Measurements from ENCODE around the gene DHDH. TPM values are rescaled to one million over a fixed set of nuclear protein-coding genes. Genes with fewer than 3 reads are reported as not detected.
A peak's percentile ranks its signal among the peaks of the same experiment; 100 is the strongest.

Gene DHDH
- total RNA-seq, 1 experiment from 2014 or later: 3.3 TPM

GRCh38 chr19:48920949-48921348, 12.6 kb upstream of the DHDH start:
- Mint-ChIP-seq H3K4me3 (ENCODE audit: unreplicated experiment) (no peak overlapping the region), H3K9me3 (ENCODE audit: unreplicated experiment) (no peaks in the 10 kb centered on the region), H3K4me1 (ENCODE audit: low read depth, unreplicated experiment) (no peaks in the 10 kb centered on the region), H3K27ac (ENCODE audit: unreplicated experiment) (no peak overlapping the region), H3K36me3 (ENCODE audit: insufficient read depth, unreplicated experiment) (peaks cover 22% of the 10 kb centered on the region), H3K27me3 (ENCODE audit: insufficient read depth, unreplicated experiment) (no peaks in the 10 kb centered on the region)
- Histone ChIP-seq H3K4me3 (ENCODE audit: low read depth, low read length) (no peak overlapping the region), H3K9me3 (no peaks in the 10 kb centered on the region), H3K4me1 (no peaks in the 10 kb centered on the region), H3K27me3 (replicated peaks; ENCODE audit: control insufficient read depth, insufficient read depth, low read length) (no peaks in the 10 kb centered on the region), H3K36me3 (ENCODE audit: control insufficient read depth, insufficient read depth, low read length) (peaks cover 2% of the 10 kb centered on the region; the same call in 1 of the 2 replicates)
- ChIA-PET POLR2A (no interaction called here), CTCF (no interaction called here)
- no peak for DNase-seq
- intact Hi-C loops (cut with micrococcal nuclease; ENCODE audit: unreplicated experiment): no loop called here
- BruUV-seq (replicated peaks): no TSS peak
- TF ChIP-seq CTCF (IDR thresholded peaks at IDR 0.05; ENCODE audit: insufficient read depth in 1 of 2, low read depth in 1 of 2, low read length in 1 of 2, severe bottlenecking in 1 of 2, unreplicated experiment in 1 of 2): no peak

- no peak overlapping the region for H3K27ac Mint-ChIP-seq (ENCODE audit: unreplicated experiment)
- ChIA-PET POLR2A (no interaction called here), CTCF (no interaction called here)
- Histone ChIP-seq H3K4me3 (ENCODE audit: low read depth, low read length) (no peak overlapping the region), H3K9me3 (no peaks in the 10 kb centered on the region), H3K36me3 (ENCODE audit: control insufficient read depth, insufficient read depth, low read length) (peaks cover 2% of the 10 kb centered on the region; the same call in 1 of the 2 replicates), H3K4me1 (no peaks in the 10 kb centered on the region), H3K27me3 (replicated peaks; ENCODE audit: control insufficient read depth, insufficient read depth, low read length) (no peaks in the 10 kb centered on the region)
- TF ChIP-seq CTCF (IDR thresholded peaks at IDR 0.05; ENCODE audit: insufficient read depth in 1 of 2, low read depth in 1 of 2, low read length in 1 of 2, severe bottlenecking in 1 of 2, unreplicated experiment in 1 of 2): no peak
- no peaks in the 10 kb centered on the region for H3K4me1 Mint-ChIP-seq (ENCODE audit: low read depth, unreplicated experiment)
- peaks cover 29% of the 10 kb centered on the region for H3K36me3 Mint-ChIP-seq (ENCODE audit: insufficient read depth, unreplicated experiment)
- BruUV-seq (replicated peaks): no TSS peak
- no peaks in the 10 kb centered on the region for H3K9me3 Mint-ChIP-seq (ENCODE audit: unreplicated experiment)
- no peaks in the 10 kb centered on the region for H3K27me3 Mint-ChIP-seq (ENCODE audit: insufficient read depth, unreplicated experiment)
- H3K4me3 Mint-ChIP-seq (ENCODE audit: unreplicated experiment): no peak overlapping the region
- DNase-seq: no peak
- intact Hi-C loops (cut with micrococcal nuclease; ENCODE audit: unreplicated experiment): no loop called here
Measured at GRCh38 chr19:48921721-48922500, 11.6 kb upstream of the DHDH start.

GRCh38 chr19:48922548-48923490, 10.7 kb upstream of the DHDH start:
- Histone ChIP-seq H3K4me3 (ENCODE audit: low read depth, low read length) (no peak overlapping the region), H3K36me3 (ENCODE audit: control insufficient read depth, insufficient read depth, low read length) (peaks cover 2% of the 10 kb centered on the region; the same call in 1 of the 2 replicates), H3K9me3 (no peaks in the 10 kb centered on the region), H3K4me1 (no peaks in the 10 kb centered on the region), H3K27me3 (replicated peaks; ENCODE audit: control insufficient read depth, insufficient read depth, low read length) (no peaks in the 10 kb centered on the region)
- DNase-seq: no peak
- Mint-ChIP-seq H3K9me3 (ENCODE audit: unreplicated experiment) (no peaks in the 10 kb centered on the region), H3K27me3 (ENCODE audit: insufficient read depth, unreplicated experiment) (no peaks in the 10 kb centered on the region), H3K4me1 (ENCODE audit: low read depth, unreplicated experiment) (no peaks in the 10 kb centered on the region), H3K27ac (ENCODE audit: unreplicated experiment) (peak overlapping the region; percentile 23), H3K36me3 (ENCODE audit: insufficient read depth, unreplicated experiment) (peaks cover 29% of the 10 kb centered on the region), H3K4me3 (ENCODE audit: unreplicated experiment) (no peak overlapping the region)
- BruUV-seq (replicated peaks): TSS peak; percentile 78
- intact Hi-C loops (cut with micrococcal nuclease; ENCODE audit: unreplicated experiment): no loop called here
- ChIA-PET CTCF (no interaction called here), POLR2A (no interaction called here)
- no peak for TF ChIP-seq CTCF (IDR thresholded peaks at IDR 0.05; ENCODE audit: insufficient read depth in 1 of 2, low read depth in 1 of 2, low read length in 1 of 2, severe bottlenecking in 1 of 2, unreplicated experiment in 1 of 2)
